OCI-LY1 (cell line): Measurements from ENCODE around the gene HMMR.

Source experiments
- H2AFZ ChIP-seq: fragments of 200-600 bp; sonication (generic), shearing (Covaris generic); 2 replicates; pipeline ENCODE4 v1.6.0; 2014; ENCODE audit warnings: antibody characterized with exemption, mild to moderate bottlenecking, low read length
- H3F3A ChIP-seq: fragments of 200-600 bp; sonication (generic), shearing (Covaris generic); 2 replicates; pipeline ENCODE4 v1.6.0; 2014; ENCODE audit warnings: mild to moderate bottlenecking, antibody characterized with exemption, low read length, moderate library complexity; ENCODE audit not compliant: insufficient read depth
- H3K27ac ChIP-seq: fragments of 200-600 bp; sonication (generic); 2 replicates; pipeline ENCODE4 v1.5.1; 2014; ENCODE audit warnings: low read length, mixed run types, mild to moderate bottlenecking, low read depth; ENCODE audit not compliant: poor library complexity, severe bottlenecking
- H3K27me3 ChIP-seq: fragments of 200-600 bp; sonication (generic); 2 replicates; pipeline ENCODE4 v1.6.0; 2014; ENCODE audit warnings: antibody characterized with exemption, mild to moderate bottlenecking, low read length, moderate library complexity; ENCODE audit not compliant: insufficient read depth
- H3K36me3 ChIP-seq: fragments of 200-600 bp; sonication (generic); 2 replicates; pipeline ENCODE4 v1.6.1; 2014; ENCODE audit warnings: mild to moderate bottlenecking, antibody characterized with exemption, low read length, moderate library complexity, mixed read lengths; ENCODE audit not compliant: insufficient read depth
- H3K4me1 ChIP-seq: fragments of 200-600 bp; sonication (generic); 2 replicates; pipeline ENCODE4 v1.5.1; 2014; ENCODE audit warnings: mild to moderate bottlenecking, low read length, moderate library complexity; ENCODE audit not compliant: insufficient read depth, severe bottlenecking
- H3K4me2 ChIP-seq: fragments of 200-600 bp; sonication (generic), shearing (Covaris generic); 2 replicates; pipeline ENCODE4 v1.6.1; 2014; ENCODE audit warnings: low read length
- H3K4me3 ChIP-seq: fragments of 200-600 bp; sonication (generic); 2 replicates; pipeline ENCODE4 v1.5.1; 2014; ENCODE audit warnings: low read length, low read depth, mild to moderate bottlenecking, mixed read lengths; ENCODE audit not compliant: poor library complexity, severe bottlenecking
- H3K79me2 ChIP-seq: fragments of 200-600 bp; shearing (Covaris generic); 2 replicates; pipeline ENCODE4 v1.6.1; 2016; ENCODE audit warnings: mixed run types, low read length, mixed read lengths; ENCODE audit not compliant: insufficient read depth
- H3K9ac ChIP-seq: fragments of 200-600 bp; sonication (generic), shearing (Covaris generic); 2 replicates; pipeline ENCODE4 v1.6.1; 2014; ENCODE audit warnings: mild to moderate bottlenecking, low read length, mixed read lengths
- H3K9me2 ChIP-seq: fragments of 200-600 bp; sonication (generic), shearing (Covaris generic); 2 replicates; pipeline ENCODE4 v1.6.1; 2014; ENCODE audit warnings: low read depth, mild to moderate bottlenecking, low read length, mixed read lengths
- H3K9me3 ChIP-seq: fragments of 200-600 bp; shearing (Covaris generic); 2 replicates; pipeline ENCODE4 v1.6.1; 2014; ENCODE audit warnings: low read length, mixed read lengths
- H4K20me1 ChIP-seq: fragments of 200-600 bp; sonication (generic), shearing (Covaris generic); 2 replicates; pipeline ENCODE4 v1.6.0; 2016; ENCODE audit warnings: mild to moderate bottlenecking, low read length; ENCODE audit not compliant: insufficient read depth
- CTCF ChIP-seq: fragments of 200-600 bp; sonication (generic), shearing (Covaris generic); IDR thresholded peaks from 2 replicates; pipeline ENCODE4 v1.5.1; 2017; ENCODE audit warnings: mild to moderate bottlenecking, antibody characterized with exemption, low read length, moderate library complexity, mixed read lengths
- EZH2 ChIP-seq: fragments of 200-600 bp; sonication (generic), shearing (Covaris generic); IDR thresholded peaks from 2 replicates; pipeline ENCODE4 v1.8.0; 2017; ENCODE audit warnings: borderline replicate concordance, mixed run types, mild to moderate bottlenecking, antibody characterized with exemption, low read length, moderate library complexity, mixed read lengths

HMMR gene

GRCh38 chr5:163467682-163468081, 7.2 kb downstream of the HMMR start:
- peaks cover 16% of the 10 kb centered on the region for H3K79me2 ChIP-seq
- TF ChIP-seq CTCF, result no peak
- no peak for TF ChIP-seq EZH2

GRCh38 chr5:163473635-163474243, 13.3 kb downstream of the HMMR start:
- Histone ChIP-seq H3K9me2 (no peaks in the 10 kb centered on the region), H3K27me3 (no peaks in the 10 kb centered on the region), H3K79me2 (no peaks in the 10 kb centered on the region), H4K20me1 (no peaks in the 10 kb centered on the region), H3K36me3 (peaks cover 96% of the 10 kb centered on the region), H3K4me1 (no peaks in the 10 kb centered on the region), H2AFZ (no peak overlapping the region), H3K9ac (no peak overlapping the region), H3K4me2 (no peak overlapping the region), H3K9me3 (no peaks in the 10 kb centered on the region), H3K4me3 (no peak overlapping the region), H3F3A (no peaks in the 10 kb centered on the region; the same call in 1 of the 2 replicates), H3K27ac (no peak overlapping the region)
- TF ChIP-seq EZH2, result no peak
- peak; percentile 48; the same call in 1 of the 2 replicates for TF ChIP-seq CTCF

More at GRCh38 chr5:163467682-163468081, 7.2 kb downstream of the HMMR start:
- Histone ChIP-seq H3K36me3 (peaks cover 90% of the 10 kb centered on the region), H3K9ac (no peak overlapping the region), H3F3A (no peaks in the 10 kb centered on the region; the same call in 1 of the 2 replicates), H3K9me3 (no peaks in the 10 kb centered on the region), H4K20me1 (no peaks in the 10 kb centered on the region), H3K27me3 (no peaks in the 10 kb centered on the region), H2AFZ (no peak overlapping the region), H3K4me2 (no peak overlapping the region), H3K4me3 (no peak overlapping the region), H3K27ac (no peak overlapping the region), H3K9me2 (no peaks in the 10 kb centered on the region), H3K4me1 (peaks cover 9% of the 10 kb centered on the region)

GRCh38 chr5:163475411-163475810, 15.0 kb downstream of the HMMR start:
- Histone ChIP-seq H3K27ac (no peak overlapping the region), H3K36me3 (peaks cover 97% of the 10 kb centered on the region), H4K20me1 (no peaks in the 10 kb centered on the region)

More at GRCh38 chr5:163475411-163475810, 15.0 kb downstream of the HMMR start:
- H3K4me3 ChIP-seq, result no peak overlapping the region
- TF ChIP-seq CTCF (no peak), EZH2 (no peak)
- no peaks in the 10 kb centered on the region for H3K9me3 ChIP-seq
- no peaks in the 10 kb centered on the region for H3K9me2 ChIP-seq
- no peaks in the 10 kb centered on the region for H3K4me1 ChIP-seq
- no peak overlapping the region for H2AFZ ChIP-seq
- H3F3A ChIP-seq, result no peaks in the 10 kb centered on the region; the same call in 1 of the 2 replicates
- no peak overlapping the region for H3K4me2 ChIP-seq
- no peaks in the 10 kb centered on the region for H3K27me3 ChIP-seq
- H3K79me2 ChIP-seq, result no peaks in the 10 kb centered on the region
- H3K9ac ChIP-seq, result no peak overlapping the region
